ENCODE results near the gene MSLN. TPM values are rescaled to one million over a fixed set of nuclear protein-coding genes. Genes with fewer than 3 reads are reported as not detected.
A peak's percentile ranks its signal among the peaks of the same experiment; 100 is the strongest.

Gene MSLN
- total and polyA plus RNA-seq, 8 donors = 0.92 to 83.7 (median 5.2) TPM; not detected in 1

- intact Hi-C loops (cut with DNase I; ENCODE audit: low total_unique reads) = no loop called here
- Histone ChIP-seq H3K4me3 (peak overlapping the region; percentile 63 to 88 (median 80)), H3K36me3 (peaks cover 0 to 13% (median 0%) of the 10 kb centered on the region in 4 donors), H3K27ac (peak overlapping the region; percentile 88 to 94 (median 90)), H3K9me3 (no peaks in the 10 kb centered on the region), H3K4me1 (peaks cover 28 to 57% (median 55%) of the 10 kb centered on the region in 4 donors), H3K27me3 (peaks cover 0 to 37% (median 5%) of the 10 kb centered on the region in 3 donors)
- TF ChIP-seq POLR2AphosphoS5 (IDR thresholded peaks at IDR 0.05) (no peak), CTCF (IDR thresholded peaks at IDR 0.05) (no peak), EP300 (IDR thresholded peaks at IDR 0.05) (no peak), POLR2A (IDR thresholded peaks at IDR 0.05) (no peak)
- 82 to 88% (median 85%) methylated on average over 22 to 51 of the region's 51 CpGs for WGBS, 5 donors
- no peak for DNase-seq
Measured at GRCh38 chr16:721765-722540, 38.6 kb upstream of the MSLN start.

GRCh38 chr16:722835-723633 is 37.5 kb upstream of the MSLN start:
- WGBS, 5 donors = 84 to 94% (median 91%) methylated on average over 10 to 24 of the region's 24 CpGs
- no peak for DNase-seq
- Histone ChIP-seq H3K27me3 (peaks cover 0 to 38% (median 16%) of the 10 kb centered on the region in 3 donors), H3K9me3 (no peaks in the 10 kb centered on the region), H3K27ac (no peak overlapping the region), H3K4me3 (no peak overlapping the region), H3K4me1 (peaks cover 39 to 65% (median 62%) of the 10 kb centered on the region in 4 donors), H3K36me3 (peaks cover 0 to 8% (median 0%) of the 10 kb centered on the region in 4 donors)
- TF ChIP-seq CTCF (IDR thresholded peaks at IDR 0.05) (no peak), POLR2A (IDR thresholded peaks at IDR 0.05) (no peak), POLR2AphosphoS5 (IDR thresholded peaks at IDR 0.05) (no peak), EP300 (IDR thresholded peaks at IDR 0.05) (no peak)
- intact Hi-C loops (cut with DNase I; ENCODE audit: low total_unique reads) = no loop called here

GRCh38 chr16:723695-724094 is 36.8 kb upstream of the MSLN start:
- Histone ChIP-seq H3K27me3 (peaks cover 0 to 44% (median 22%) of the 10 kb centered on the region in 3 donors), H3K4me1 (peaks cover 45 to 67% (median 63%) of the 10 kb centered on the region in 4 donors), H3K9me3 (no peaks in the 10 kb centered on the region), H3K36me3 (peaks cover 0 to 8% (median 0%) of the 10 kb centered on the region in 4 donors), H3K27ac (no peak overlapping the region), H3K4me3 (no peak overlapping the region)
- TF ChIP-seq POLR2AphosphoS5 (IDR thresholded peaks at IDR 0.05) (no peak), POLR2A (IDR thresholded peaks at IDR 0.05) (no peak), EP300 (IDR thresholded peaks at IDR 0.05) (no peak), CTCF (IDR thresholded peaks at IDR 0.05) (no peak)
- intact Hi-C loops (cut with DNase I; ENCODE audit: low total_unique reads) = no loop called here
- 70 to 90% (median 77%) methylated on average over 5 to 9 of the region's 9 CpGs for WGBS, 5 donors
- DNase-seq = no peak
